Ovary (tissue), 3 donors: Measurements from ENCODE around the gene SAE1.

ENCODE experiments used
- EP300 ChIP-seq: sonication (generic); formaldehyde crosslinking; IDR thresholded peaks from one replicate; pipeline ENCODE4 v1.6.1; 2017; ENCODE audit warnings: antibody characterized with exemption
- POLR2A ChIP-seq: fragments of 450-650 bp; IDR thresholded peaks from one replicate; pipeline ENCODE4 v1.6.1; 2017; ENCODE audit warnings: antibody characterized with exemption, mild to moderate bottlenecking, moderate library complexity
- TF ChIP-seq, protein P1 (sequence below), 3 donors: fragments of 450-650 bp in 2 of 3; fragments of 200-600 bp in 1 of 3; IDR thresholded peaks; one replicate each; pipeline versions ENCODE4 v1.5.1 to v1.8.0; 2016 to 2022; ENCODE audit warnings: antibody characterized with exemption in 3 of 3, mild to moderate bottlenecking in 1 of 3
- donor health status: DM: no; HTN: no; CAD: no.

DNA sequence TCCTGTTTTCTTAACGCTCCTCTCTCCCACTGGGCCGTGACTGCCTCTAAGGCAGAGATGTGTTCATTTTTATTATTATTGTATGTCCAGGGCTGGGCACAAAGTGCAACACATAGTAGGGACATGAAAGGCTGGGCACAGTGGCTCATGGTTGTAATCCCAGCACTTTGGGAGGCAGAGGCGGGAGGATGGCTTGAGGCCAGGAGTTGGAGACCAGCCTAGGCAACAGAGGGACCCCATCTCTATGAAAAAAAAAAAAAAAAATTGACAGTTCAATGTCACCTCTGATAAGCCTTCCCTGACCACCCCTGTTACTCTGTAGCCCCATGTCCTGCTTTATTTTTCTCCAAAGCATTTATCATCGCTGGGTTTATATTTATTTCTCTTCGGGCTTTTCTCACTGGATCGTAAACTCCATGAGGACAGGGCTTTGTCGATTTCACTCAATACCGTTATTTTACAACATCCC, 481 bp upstream of the SAE1 start:
- TF ChIP-seq, protein P1, sequence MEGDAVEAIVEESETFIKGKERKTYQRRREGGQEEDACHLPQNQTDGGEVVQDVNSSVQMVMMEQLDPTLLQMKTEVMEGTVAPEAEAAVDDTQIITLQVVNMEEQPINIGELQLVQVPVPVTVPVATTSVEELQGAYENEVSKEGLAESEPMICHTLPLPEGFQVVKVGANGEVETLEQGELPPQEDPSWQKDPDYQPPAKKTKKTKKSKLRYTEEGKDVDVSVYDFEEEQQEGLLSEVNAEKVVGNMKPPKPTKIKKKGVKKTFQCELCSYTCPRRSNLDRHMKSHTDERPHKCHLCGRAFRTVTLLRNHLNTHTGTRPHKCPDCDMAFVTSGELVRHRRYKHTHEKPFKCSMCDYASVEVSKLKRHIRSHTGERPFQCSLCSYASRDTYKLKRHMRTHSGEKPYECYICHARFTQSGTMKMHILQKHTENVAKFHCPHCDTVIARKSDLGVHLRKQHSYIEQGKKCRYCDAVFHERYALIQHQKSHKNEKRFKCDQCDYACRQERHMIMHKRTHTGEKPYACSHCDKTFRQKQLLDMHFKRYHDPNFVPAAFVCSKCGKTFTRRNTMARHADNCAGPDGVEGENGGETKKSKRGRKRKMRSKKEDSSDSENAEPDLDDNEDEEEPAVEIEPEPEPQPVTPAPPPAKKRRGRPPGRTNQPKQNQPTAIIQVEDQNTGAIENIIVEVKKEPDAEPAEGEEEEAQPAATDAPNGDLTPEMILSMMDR (IDR thresholded peaks at IDR 0.05), result no peak
- TF ChIP-seq POLR2A (no peak), EP300 (no peak)
